ENCODE data around the gene ARID1B.

The ARID1B gene

DNA sequence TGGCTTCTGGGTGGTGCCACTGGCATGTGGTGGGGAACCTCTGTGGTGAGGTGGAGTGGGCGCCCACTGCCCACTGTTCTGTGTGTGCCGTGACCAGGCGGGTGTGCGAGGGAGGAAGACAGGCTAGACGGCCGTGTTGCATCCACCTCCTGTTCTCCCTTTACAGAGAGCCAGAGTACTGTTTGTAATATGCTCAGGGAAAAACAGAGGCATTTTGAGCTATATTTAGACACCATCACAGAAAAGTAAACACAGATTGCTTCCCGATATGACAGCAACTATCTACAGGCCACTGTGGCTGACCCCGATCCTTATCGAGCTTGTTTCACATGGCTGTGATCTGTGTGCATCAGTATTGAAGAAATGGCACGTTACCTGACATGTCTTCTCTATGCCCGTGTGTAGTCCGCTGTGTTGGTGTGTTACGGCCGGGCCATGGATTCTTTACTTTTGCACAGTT, 45.6 kb downstream of the ARID1B start:
- DNase-seq (ENCODE audit: low read depth in 2 of 2): no peak

DNA sequence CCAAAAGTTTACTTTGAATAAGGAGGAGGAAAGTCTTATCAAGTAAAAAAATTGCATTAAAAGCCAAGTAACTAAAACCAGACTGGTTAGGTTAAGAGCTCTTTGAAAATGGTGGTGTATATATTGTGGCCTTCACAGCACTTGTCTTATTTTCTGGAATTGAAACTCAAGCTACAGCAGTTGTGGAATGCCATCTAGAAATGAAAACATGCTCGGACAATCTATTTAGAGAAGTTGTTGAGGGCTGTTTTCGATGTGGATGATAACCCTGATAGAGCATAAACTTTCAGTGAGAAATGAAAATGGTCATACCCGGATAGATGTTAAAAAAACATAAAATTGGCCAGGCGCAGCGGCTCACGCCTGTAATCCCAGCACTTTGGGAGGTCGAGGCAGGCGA, 47.0 kb downstream of the ARID1B start:
- no peak for DNase-seq (ENCODE audit: low read depth in 2 of 2)

DNA sequence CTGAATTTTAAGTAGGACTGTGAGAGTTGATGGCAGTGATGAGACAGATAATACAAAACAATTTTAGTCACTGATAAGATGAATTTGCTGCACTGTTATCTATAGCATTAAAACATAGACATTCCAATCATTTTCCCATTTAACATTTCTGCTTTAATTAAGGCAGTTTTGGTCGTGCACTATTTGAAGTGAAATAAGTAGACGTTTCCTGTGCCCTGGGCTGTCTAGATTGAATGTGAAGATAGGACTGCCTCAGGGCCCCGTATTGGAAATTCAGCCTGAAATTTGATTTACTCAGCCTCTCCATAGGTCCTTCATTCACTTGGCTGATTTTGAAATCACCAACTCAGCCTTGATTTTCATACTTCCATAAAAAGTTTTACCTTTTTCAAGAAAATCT, 48.3 kb downstream of the ARID1B start:
- DNase-seq (ENCODE audit: low read depth in 2 of 2): no peak

DNA sequence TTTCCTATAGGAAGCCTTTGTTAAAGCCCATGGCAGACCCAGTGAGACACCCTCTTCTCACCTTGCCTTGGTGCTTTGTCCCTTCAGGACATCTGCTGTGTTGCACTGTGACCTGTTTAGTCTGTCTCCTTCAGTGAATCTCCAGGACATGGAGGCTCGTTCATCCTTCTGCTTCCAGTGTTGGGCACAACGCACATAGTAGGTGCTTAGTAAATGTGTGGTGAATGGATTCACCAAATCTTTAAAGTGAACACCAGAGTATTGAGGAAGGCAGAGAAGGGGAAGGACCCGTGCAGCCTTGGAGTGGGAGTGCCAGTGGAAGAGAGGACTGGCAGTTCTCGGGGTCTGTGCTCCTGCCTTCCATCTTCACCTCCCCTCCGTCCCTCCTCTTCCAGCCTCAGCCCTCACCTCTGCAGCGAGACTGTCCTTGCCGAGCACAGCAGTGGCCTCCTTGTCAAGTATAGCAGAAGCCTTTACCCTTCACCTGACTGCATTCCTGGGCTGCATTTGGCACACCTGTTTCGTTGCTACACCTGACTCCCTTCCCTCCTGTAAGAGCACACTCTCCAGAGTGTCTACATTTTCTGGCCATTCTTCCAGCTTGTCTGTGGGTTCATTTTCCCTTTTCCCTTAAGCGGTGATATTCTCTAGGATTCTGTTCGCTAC, 49.2 kb downstream of the ARID1B start:
- no peak for DNase-seq (ENCODE audit: low read depth in 2 of 2)

DNA sequence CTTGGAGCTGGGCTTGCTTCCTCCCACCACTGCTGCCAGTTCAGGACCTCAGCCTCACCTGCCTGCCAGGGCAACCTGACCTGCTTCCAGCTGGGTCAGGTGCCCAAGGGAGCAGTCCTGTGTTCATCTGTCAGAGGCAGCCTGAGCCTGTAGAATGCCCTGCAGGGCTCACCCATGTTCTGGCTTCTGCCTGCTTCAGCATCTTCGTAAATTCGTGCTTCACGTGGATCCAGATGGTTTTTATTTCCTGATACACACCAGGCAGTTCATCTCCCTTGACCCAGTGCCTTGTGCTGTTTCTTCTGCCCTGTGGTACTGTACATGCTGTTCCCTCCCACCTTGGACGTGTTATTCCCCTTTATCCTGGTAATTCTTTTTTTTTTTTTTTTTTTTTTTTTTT, 50.2 kb downstream of the ARID1B start:
- DNase-seq (ENCODE audit: low read depth in 2 of 2): no peak

DNA sequence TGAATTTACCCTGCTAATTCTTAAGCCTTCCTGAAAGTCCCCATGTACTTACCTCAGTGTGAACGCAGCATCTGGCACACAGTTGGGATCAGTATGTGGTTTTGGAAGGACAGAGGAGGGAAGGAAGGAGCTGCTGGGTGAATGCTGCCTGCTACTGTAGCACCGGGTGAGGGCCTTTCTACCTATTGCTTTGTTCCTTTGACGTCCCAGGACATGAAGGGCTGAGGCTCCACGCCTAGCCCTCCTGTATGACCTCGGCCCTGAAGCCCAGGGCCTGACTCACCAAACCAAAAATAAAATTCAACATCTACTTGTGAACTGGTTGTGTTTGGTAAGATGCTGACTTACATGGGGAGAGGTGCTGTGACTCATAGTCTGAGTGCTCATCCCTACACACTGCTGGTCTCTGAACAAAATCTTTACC, 51.1 kb downstream of the ARID1B start:
- no peak for DNase-seq (ENCODE audit: low read depth in 2 of 2)

DNA sequence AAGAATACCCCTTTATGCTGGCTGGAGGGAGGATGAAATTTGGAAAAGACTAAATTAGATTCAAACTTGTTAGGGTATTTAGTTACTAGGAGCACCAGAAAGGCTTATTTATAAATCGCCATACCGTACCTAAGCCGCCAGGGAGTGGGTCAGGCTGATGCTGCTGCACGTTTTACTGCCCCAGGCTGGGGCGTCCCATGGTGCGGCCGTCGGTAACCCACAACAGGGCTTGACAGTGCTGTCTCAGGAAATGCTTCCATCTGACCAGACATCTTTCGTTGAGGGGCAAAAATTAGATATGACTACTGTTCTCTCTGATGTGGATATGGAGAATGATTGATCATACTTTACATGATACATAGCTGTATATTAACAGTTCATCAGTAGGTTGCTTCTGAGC, 52.9 kb downstream of the ARID1B start:
- DNase-seq (ENCODE audit: low read depth in 2 of 2): no peak

DNA sequence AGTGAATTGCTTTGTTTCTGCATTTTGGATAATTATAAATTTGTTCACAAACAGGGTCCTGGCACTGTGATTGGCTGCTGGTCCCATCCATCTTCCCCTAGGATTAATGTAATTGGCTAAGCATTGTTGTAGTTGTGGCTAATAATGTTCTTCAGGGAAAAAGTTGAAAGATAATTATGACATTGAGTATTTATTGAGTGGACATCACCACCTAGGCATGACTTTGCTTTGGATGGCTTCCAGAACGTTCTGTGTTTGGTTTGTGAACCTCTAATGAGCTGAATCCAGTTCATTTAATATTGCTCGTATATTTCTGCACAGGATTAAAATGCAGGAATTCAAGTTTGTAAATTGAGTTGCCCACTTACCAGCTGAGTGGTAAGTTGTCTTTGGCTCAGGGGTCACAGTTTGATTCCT, 55.1 kb downstream of the ARID1B start:
- no peak for DNase-seq (ENCODE audit: low read depth in 2 of 2)

DNA sequence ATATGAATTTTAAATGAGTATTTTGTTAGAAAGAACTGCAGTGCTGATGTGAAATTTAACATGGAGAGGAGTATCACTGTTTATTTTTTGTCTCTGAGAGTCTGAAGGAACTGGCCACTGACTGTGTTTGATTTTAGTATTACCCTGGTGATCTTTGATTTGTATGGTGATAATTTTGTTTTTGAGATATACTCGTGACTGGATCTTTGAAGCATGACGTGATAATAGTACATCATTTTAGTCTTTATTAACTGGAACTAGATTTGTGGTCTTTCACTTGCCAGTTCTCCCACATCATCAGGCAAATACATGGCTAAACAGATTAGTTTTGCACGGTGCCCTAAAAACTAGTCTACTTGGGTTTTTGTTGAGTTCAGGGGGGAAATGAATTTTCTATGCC, 55.5 kb downstream of the ARID1B start:
- no peak for DNase-seq (ENCODE audit: low read depth in 2 of 2)

DNA sequence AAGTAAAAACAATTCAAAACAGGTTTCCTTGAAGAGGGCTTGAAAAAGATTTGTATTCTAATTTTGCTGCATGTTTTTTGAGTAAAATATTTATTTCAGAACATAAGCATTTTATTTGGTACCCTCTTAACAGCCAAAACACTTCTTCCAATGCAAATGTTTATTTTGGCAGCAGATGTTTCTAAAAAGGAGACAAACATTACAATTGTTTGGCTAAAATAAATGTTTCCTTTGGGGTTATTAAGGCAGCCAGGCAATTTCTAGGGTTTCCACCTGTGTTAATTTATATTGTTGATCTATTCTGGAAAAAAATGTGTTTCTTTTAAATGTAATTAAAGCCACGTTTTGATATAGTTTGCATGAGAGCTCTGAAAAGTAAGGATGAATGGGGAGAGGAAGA, 56.6 kb downstream of the ARID1B start:
- no peak for DNase-seq (ENCODE audit: low read depth in 2 of 2)

DNA sequence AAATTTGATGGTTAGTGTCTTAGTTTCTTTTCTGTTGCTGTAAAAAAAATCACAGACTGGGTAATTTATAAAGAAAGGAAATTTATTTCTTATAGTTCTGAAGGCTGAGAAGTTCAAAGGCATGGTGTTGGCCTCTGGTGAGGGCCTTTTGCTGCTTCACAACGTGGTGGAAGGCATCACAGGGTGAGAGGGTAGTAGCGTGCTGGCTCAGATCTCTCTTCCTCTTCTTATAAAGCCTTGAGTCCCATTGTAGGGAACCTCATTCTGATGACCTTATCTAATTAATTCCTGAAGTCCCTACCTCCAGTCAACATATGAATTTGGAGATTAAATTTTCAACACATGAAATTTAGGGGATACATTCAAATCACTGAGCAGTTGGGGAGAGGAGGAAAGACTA, 62.0 kb downstream of the ARID1B start:
- DNase-seq (ENCODE audit: low read depth in 2 of 2): no peak

DNA sequence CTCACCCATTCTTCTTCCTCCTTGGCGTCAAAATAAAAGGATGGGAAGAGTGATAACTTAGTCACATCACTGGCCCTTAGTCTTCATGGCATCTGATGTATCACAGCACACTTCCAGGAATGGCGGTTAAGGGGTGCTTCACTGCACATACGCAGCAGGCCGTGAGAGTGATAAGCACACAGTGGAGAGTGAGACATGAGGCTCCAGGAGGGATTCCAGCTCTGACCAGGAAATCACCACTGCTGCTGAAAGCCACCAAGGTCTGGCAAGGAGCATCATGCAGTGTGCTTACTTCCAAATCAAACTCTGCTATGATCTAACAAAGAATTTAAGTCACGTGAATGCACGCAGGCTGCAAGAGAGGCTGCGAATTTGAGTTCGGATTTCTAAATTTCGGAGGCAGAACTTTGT, 62.4 kb downstream of the ARID1B start:
- no peak for DNase-seq (ENCODE audit: low read depth in 2 of 2)

DNA sequence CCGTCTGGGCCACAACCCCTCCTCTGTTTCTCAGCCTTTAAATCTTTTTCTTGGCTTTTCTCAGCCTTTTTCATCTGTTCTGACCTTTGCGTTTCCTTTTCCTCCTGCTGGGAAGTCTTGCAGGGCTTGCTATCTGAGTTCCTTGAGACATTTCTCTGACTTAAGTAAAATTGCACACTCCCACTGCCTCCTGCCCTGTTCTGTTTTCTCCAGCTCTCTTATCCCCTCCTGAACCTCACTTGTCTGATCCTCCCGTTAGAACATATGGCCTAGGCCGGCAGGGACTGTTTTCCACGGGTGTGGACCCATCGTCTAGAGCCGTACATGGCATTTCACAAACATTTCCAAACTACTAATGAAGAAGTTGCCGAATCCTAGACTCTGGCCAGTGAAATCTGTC, 63.0 kb downstream of the ARID1B start:
- DNase-seq (ENCODE audit: low read depth in 2 of 2): no peak

DNA sequence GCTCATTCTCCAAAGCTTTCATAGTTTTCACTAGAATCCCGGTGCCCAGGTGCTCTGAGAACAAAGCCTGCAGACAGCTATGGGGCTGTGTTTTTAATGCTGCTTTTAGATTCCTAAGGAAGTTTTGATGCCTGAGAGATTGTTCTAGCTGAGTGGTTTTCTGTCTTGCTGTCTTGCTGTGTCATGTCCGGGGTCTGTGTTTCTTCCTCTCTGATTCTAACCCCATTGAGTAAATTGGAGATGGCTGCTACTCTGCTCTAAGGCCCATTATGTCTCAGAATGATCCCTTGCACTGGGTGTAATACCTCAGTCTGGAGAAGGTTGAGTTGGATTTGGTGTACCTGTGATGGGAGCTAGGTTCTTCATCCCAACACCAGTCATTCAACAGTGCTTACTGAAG, 63.4 kb downstream of the ARID1B start:
- DNase-seq (ENCODE audit: low read depth in 2 of 2): no peak

DNA sequence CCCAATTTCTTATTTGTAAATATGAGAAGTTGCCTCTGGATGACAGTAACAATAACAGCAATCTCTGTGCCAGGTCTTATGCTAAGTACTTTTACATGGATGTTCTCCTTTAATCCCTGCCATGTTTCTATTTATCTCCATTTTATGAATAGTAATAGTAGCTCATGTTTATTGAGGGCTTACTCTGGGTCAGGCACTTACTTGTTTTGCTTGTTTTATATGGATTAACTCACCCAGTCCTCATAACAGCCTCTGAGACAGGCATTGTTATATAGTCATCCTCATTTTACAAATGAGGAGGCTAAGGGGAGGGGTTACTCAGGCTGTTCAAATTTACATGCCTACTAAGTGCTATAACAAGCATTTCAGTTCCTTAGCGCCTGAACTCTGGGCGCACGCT, 64.3 kb downstream of the ARID1B start:
- DNase-seq (ENCODE audit: low read depth in 2 of 2): no peak

DNA sequence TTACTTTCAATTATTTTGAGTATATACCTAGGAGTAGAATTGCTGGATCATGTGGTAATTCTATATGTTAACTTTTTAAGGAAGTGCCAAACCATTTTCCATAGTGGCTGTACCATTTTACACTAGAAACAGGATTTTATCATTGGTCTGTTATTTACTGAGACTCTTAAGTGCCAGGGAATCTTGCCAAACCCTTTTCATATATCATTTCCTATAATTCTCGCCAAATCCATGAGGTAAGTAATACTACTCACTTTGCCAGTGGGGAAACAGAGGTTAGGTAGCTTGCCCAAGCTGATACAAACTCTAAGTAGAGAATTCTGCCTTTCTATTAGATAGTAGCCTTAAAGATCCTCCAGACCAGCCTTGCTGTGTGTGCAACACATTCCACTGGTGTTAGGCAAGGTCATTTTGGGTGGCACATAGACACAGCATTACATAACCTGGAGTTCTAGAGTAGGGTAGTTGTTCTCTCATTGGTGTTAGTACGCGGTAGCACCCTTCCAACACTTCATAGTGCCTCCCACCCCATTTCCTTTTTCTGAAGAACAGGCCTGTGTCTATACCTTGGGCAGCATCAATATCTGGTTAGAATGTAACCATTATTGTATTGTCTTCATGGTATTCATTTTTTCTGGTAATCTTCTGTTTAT, 65.5 kb downstream of the ARID1B start:
- DNase-seq (ENCODE audit: low read depth in 2 of 2): no peak

DNA sequence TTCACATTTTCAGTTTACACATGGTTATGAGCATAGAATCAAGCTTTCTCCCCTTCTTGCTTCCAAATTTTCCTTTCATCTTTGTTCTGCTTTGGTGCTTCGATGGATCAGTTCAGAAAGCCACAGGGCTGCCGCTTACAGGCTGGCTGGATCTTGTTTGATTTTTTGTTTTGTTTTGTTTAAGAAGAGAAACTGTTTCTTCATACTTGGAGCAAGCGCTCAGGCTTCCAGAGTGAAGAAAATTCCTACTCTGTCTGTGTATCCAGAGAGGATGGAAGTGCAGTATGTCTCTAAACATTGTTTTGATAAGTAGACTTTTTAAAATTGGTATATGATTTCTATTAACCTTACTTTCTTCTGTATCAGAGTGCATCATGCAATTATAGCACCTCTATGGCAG, 66.9 kb downstream of the ARID1B start:
- no peak for DNase-seq (ENCODE audit: low read depth in 2 of 2)

DNA sequence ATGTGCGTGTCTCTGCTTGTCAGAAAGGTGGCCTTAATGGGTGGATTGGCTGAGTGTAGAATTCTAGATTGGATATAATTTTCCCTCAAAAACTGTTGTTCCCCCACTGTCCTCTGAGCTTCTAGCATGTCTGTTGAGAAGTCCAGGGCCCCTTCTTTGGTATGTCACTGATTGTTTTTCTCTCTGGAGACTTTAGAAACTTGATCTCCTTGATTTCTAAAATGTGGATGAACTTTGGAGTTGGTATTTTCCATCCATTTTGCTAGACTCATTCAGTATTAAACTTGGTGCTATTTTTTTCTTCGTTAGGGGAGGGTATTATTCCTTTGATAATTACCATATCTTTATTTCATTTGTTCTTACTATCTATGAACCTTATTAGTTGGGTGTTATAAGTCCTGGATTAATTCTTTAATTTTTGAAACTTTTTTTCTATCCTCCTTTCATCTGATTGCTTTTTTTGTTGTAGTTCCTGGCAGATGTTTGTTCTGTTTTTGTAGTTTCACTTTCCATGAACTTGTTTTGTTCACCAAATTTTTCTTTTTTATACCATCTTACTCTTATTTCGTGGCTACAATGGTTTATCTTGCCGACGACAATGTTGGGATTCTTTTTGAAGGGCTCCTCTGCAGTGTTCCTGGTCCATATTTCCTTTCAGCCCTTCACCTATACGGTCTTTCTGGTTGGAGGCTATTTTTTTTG, 68.4 kb downstream of the ARID1B start:
- no peak for DNase-seq (ENCODE audit: low read depth in 2 of 2)

DNA sequence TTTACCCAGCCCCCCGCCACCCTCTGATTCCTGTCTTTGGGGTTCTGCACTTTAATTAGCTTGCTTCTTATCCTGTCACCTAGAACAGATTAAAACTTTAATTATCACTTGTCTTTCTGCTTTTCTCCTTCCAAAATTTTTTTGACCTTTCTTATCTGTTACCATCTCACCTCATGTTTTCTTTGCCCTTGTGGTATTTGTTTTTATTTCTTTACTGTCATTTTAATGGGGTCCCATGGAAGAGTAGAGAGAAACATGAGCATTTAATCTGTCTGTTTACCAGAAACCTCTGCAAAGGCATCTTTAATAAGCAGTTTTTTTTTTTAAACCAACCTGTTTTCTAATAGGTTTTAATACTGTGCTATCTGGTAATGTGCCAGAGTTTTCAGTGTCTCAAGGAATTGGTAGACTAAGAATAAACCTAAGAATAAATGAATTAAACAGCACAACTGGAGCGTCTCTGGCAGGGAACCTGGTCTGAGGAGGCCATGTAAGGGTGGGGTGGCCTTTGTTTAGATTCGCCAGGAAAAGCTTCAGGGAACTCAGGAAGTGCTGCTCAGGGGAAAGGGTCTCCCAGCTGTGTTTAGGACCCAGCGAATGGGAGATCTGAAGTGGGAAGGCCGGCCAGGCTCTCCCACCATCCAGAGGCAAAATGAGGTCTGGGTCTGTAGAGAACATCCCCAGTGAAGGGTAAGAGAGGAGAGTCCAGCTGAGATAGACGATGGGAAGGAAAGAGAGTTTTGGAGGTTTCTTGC, 69.8 kb downstream of the ARID1B start:
- no peak for DNase-seq (ENCODE audit: low read depth in 2 of 2)

DNA sequence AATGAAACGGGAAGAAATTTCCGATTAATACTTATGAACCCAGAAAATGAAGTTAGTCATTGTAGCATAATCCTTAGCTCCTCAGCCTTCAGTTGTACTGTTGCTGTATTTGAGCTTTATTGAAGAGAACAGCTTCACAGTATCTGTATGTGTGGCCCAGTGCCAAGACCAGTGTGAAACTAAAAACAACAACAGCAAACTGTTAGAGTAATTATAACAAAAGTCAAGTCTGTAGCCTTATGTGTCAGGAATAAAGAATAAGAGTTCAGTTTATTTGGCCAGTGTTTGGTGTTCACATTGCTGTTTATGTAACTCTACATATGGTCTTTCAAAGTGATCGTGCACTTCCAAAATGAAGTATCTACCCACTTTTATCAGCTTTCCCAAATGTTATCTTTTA, 70.9 kb downstream of the ARID1B start:
- no peak for DNase-seq (ENCODE audit: low read depth in 2 of 2)

DNA sequence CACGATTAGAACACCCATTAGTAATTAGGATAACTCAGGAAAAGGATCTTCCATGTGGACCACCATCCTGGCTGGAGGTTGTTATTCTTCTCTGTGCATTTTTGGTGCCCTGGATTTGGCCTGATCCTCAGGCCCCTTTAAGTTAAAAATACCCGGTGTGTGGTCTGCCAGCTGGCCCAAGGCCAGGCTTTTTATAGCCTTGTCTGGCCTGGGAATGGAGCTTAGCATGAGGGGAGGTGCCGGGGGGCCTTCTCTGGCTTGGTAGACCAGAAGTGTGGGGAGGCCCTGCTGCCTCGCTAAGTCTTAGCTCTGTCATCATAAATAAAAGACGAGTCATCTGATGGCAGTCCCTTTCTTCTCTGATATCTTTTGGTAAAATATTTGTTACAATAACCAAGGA, 71.4 kb downstream of the ARID1B start:
- DNase-seq (ENCODE audit: low read depth in 2 of 2): no peak

DNA sequence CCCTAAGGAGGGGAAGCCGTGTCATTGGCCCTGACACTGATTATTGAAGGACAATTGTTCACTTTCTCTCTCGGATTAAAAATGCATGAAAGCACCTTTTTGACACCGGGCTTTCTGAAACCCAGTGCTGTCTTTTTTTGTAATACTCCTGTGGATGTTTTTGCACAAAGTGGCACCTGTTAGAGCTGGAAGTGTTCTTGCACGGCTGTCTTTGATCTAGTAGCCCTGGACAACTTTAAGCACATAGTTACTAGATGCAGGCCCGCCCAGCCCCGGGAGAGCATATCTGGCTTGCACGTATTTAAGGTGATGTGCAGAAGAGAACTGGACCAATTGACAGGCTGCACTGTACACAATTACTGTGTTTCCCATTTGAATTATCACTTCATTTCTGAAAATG, 72.6 kb downstream of the ARID1B start:
- DNase-seq (ENCODE audit: low read depth in 2 of 2): no peak

All from stimulated activated CD8-positive, alpha-beta memory T cell treated with anti-CD3 and anti-CD28 coated beads, Interleukin-2, amount 100 ng/mL, for 1 hour (primary cell).